SK-N-SH (cell line): Measurements from ENCODE around the gene RPS6KC1. TPM values are rescaled to one million over a fixed set of nuclear protein-coding genes. Genes with fewer than 3 reads are reported as not detected.

Experiments used
- CTCF ChIA-PET: fragments of 300-600, 350-600 bp; formaldehyde crosslinking; extraction: SDS; loops from one replicate; lab custom pipeline; 2021; lab: Yijun Ruan, JAX
- POLR2A ChIA-PET: fragments of 350-600 bp; sonication (Branson Sonifier 250); formaldehyde crosslinking; extraction: SDS; loops from one replicate; lab custom pipeline; 2020; ENCODE audit warnings: antibody characterized with exemption, inconsistent platforms; lab: Yijun Ruan, JAX
- DNase-seq: peaks from one replicate; pipeline ENCODE4 v3.0.0; 2012
- H2AFZ ChIP-seq: fragments of 200-600 bp; sonication (generic); 2 replicates; pipeline ENCODE4 v1.8.1; 2016; ENCODE audit warnings: antibody characterized with exemption, mild to moderate bottlenecking, low read depth
- H3F3A ChIP-seq: fragments of 200-600 bp; sonication (generic); replicated peaks from 2 replicates; pipeline ENCODE3; 2016; ENCODE audit warnings: antibody characterized with exemption, mild to moderate bottlenecking; ENCODE audit not compliant: insufficient read depth
- H3K27ac ChIP-seq, 2 experiments: fragments of 200-500 bp in 1 of 2; fragments of 200-600 bp in 1 of 2; sonication (Bioruptor generic) in 1 of 2; sonication (generic), shearing (Covaris generic) in 1 of 2; 2 replicates each; pipeline versions ENCODE4 v1.5.1 to v1.6.1; 2014 to 2016; ENCODE audit warnings: low read depth in 2 of 2, inconsistent platforms in 1 of 2, low read length in 1 of 2, mild to moderate bottlenecking in 1 of 2, mixed read lengths in 1 of 2
- H3K27me3 ChIP-seq: fragments of 200-600 bp; sonication (generic), shearing (Covaris generic); 2 replicates; pipeline ENCODE4 v1.6.1; 2016; ENCODE audit warnings: mixed run types; ENCODE audit not compliant: insufficient read depth
- H3K36me3 ChIP-seq, 2 experiments: fragments of 200-500 bp in 1 of 2; fragments of 200-600 bp in 1 of 2; sonication (Bioruptor generic) in 1 of 2; sonication (generic) in 1 of 2; replicated peaks in 1 of 2; 2 replicates each; pipeline versions ENCODE3 to v1.5.1; 2014 to 2016; ENCODE audit warnings: low read length in 1 of 2, mild to moderate bottlenecking in 1 of 2; ENCODE audit not compliant: insufficient read depth in 2 of 2, control insufficient read depth in 1 of 2
- H3K4me1 ChIP-seq, 2 experiments: fragments of 200-500 bp in 1 of 2; fragments of 200-600 bp in 1 of 2; sonication (Bioruptor generic) in 1 of 2; sonication (generic), shearing (Covaris generic) in 1 of 2; 2 replicates each; pipeline versions ENCODE4 v1.5.1 to v1.6.1; 2014 to 2016; ENCODE audit warnings: low read depth in 1 of 2, low read length in 1 of 2, mixed run types in 1 of 2; ENCODE audit not compliant: insufficient read depth in 2 of 2, control insufficient read depth in 1 of 2
- H3K4me2 ChIP-seq: fragments of 200-600 bp; sonication (generic), shearing (Covaris generic); 2 replicates; pipeline ENCODE4 v1.6.1; 2017; ENCODE audit warnings: mixed run types
- H3K4me3 ChIP-seq, 2 experiments: fragments of 200-500 bp in 1 of 2; fragments of 200-600 bp in 1 of 2; sonication (Bioruptor generic) in 1 of 2; sonication (generic), shearing (Covaris generic) in 1 of 2; 2 replicates each; pipeline versions ENCODE4 v1.5.1 to v1.8.1; 2014 to 2016; ENCODE audit warnings: low read depth in 2 of 2, inconsistent platforms in 1 of 2, low read length in 1 of 2, mild to moderate bottlenecking in 1 of 2, mixed read lengths in 1 of 2, moderate library complexity in 1 of 2
- H3K79me2 ChIP-seq: fragments of 200-600 bp; sonication (generic); 2 replicates; pipeline ENCODE4 v1.8.1; 2017; ENCODE audit warnings: mild to moderate bottlenecking; ENCODE audit not compliant: insufficient read depth
- H3K9ac ChIP-seq: fragments of 200-600 bp; sonication (generic); 2 replicates; pipeline ENCODE4 v1.6.1; 2017; ENCODE audit warnings: mixed run types
- H3K9me2 ChIP-seq: fragments of 200-600 bp; sonication (generic); 2 replicates; pipeline ENCODE4 v1.6.1; 2017; ENCODE audit warnings: mixed run types
- H3K9me3 ChIP-seq: fragments of 200-600 bp; sonication (generic); 2 replicates; pipeline ENCODE4 v1.6.1; 2017; ENCODE audit warnings: mixed run types, mild to moderate bottlenecking, moderate library complexity
- H4K20me1 ChIP-seq: fragments of 200-600 bp; sonication (generic); 2 replicates; pipeline ENCODE4 v1.6.1; 2017; ENCODE audit warnings: mild to moderate bottlenecking, mixed run types; ENCODE audit not compliant: insufficient read depth
- CHD2 ChIP-seq: fragments of 150-350 bp; IDR thresholded peaks from 2 replicates; pipeline ENCODE4 v1.6.1; 2018; ENCODE audit warnings: low read length; ENCODE audit not compliant: partially characterized antibody
- CTCF ChIP-seq: fragments of 200-600 bp; sonication (generic); IDR thresholded peaks from 2 replicates; pipeline ENCODE4 v1.6.1; 2017; ENCODE audit warnings: antibody characterized with exemption, mild to moderate bottlenecking, moderate library complexity
- FOXJ3 ChIP-seq: sonication (generic); formaldehyde crosslinking; IDR thresholded peaks from 2 replicates; pipeline ENCODE4 v1.5.1; 2020; ENCODE audit warnings: mild to moderate bottlenecking, missing genetic modification reagents
- GATA2 ChIP-seq: sonication (generic); formaldehyde crosslinking; IDR thresholded peaks from 2 replicates; pipeline ENCODE4 v1.5.0; 2020; ENCODE audit warnings: mild to moderate bottlenecking, missing genetic modification reagents
- MXI1 ChIP-seq: IDR thresholded peaks from 2 replicates; pipeline ENCODE4 v1.6.1; 2012; ENCODE audit warnings: mild to moderate bottlenecking, low read depth, low read length, improper control_type of control experiment
- NRF1 ChIP-seq: IDR thresholded peaks from 2 replicates; pipeline ENCODE4 v1.6.1; 2012; ENCODE audit warnings: low read depth, mild to moderate bottlenecking, low read length
- REST ChIP-seq: IDR thresholded peaks from 2 replicates; pipeline ENCODE4 v1.6.1; 2012; ENCODE audit warnings: mild to moderate bottlenecking, low read depth, low read length, moderate library complexity
- RFX5 ChIP-seq: IDR thresholded peaks from 2 replicates; pipeline ENCODE4 v1.6.1; 2012; ENCODE audit warnings: mild to moderate bottlenecking, improper control_type of control experiment, low read length
- RXRA ChIP-seq: IDR thresholded peaks from 2 replicates; pipeline ENCODE4 v1.4.0; 2012; ENCODE audit warnings: low read depth, mild to moderate bottlenecking, borderline replicate concordance
- SIN3A ChIP-seq: IDR thresholded peaks from 2 replicates; pipeline ENCODE4 v1.6.1; 2012; ENCODE audit warnings: low read depth, mild to moderate bottlenecking, low read length, moderate library complexity, borderline replicate concordance
- SMC3 ChIP-seq: IDR thresholded peaks from 2 replicates; pipeline ENCODE4 v1.6.1; 2012; ENCODE audit warnings: low read depth, low read length, improper control_type of control experiment
- TCF12 ChIP-seq: IDR thresholded peaks from 2 replicates; pipeline ENCODE4 v1.4.0; 2012
- USF2 ChIP-seq: fragments of 150-350 bp; IDR thresholded peaks from 2 replicates; pipeline ENCODE4 v1.6.1; 2017; ENCODE audit warnings: antibody characterized with exemption, low read length, low read depth, borderline replicate concordance
- YY1 ChIP-seq: IDR thresholded peaks from 2 replicates; pipeline ENCODE4 v1.4.0; 2012; ENCODE audit warnings: low read depth, mild to moderate bottlenecking
- ZBTB33 ChIP-seq: IDR thresholded peaks from 2 replicates; pipeline ENCODE4 v1.4.0; 2012; ENCODE audit warnings: low read depth, borderline replicate concordance
- WGBS: methylation state at CpG from one replicate; pipeline ENCODE4 v1.1.6; 2017; ENCODE audit warnings: low lambda C conversion rate; 5-methylcytosine and 5-hydroxymethylcytosine counted together
- polyA plus RNA-seq, 3 experiments: library from polyadenylated mRNA; depleted of rRNA; stranded (reverse); fragments of >200 nt; gene quantifications; 2 replicates each; pipeline ENCODE4 v1.2.3, GENCODE V29; 2012

Gene RPS6KC1
- polyA plus RNA-seq, 1 of the 3 experiments (the other 2 are of a cell fraction), result 7.8 TPM

GRCh38 chr1:213273546-213273945 is 222.5 kb downstream of the RPS6KC1 start:
- Histone ChIP-seq H3K27ac (no peak overlapping the region), H4K20me1 (no peaks in the 10 kb centered on the region), H3K79me2 (no peaks in the 10 kb centered on the region), H3K36me3 (peaks cover 16 to 45% of the 10 kb centered on the region in 2 experiments), H3K4me3 (no peak overlapping the region), H3F3A (no peaks in the 10 kb centered on the region), H3K4me1 (no peaks in the 10 kb centered on the region), H3K9ac (no peak overlapping the region), H3K9me2 (no peaks in the 10 kb centered on the region), H3K27me3 (no peaks in the 10 kb centered on the region), H3K9me3 (no peaks in the 10 kb centered on the region), H3K4me2 (no peak overlapping the region), H2AFZ (no peak overlapping the region)
- POLR2A ChIA-PET, result no interaction called here
- CTCF ChIA-PET, result no interaction called here
- WGBS, result 80% methylated on average over 2 of the region's 2 CpGs
- no peak for DNase-seq
- no peak for TF ChIP-seq GATA2 (CRISPR knock-in tag)
- no peak for TF ChIP-seq MXI1
- no peak for TF ChIP-seq FOXJ3 (CRISPR knock-in tag)
- TF ChIP-seq ZBTB33, result no peak
- no peak for TF ChIP-seq CHD2
- TF ChIP-seq REST, result no peak
- TF ChIP-seq TCF12, result no peak
- TF ChIP-seq SMC3, result no peak
- no peak for TF ChIP-seq RXRA

- Histone ChIP-seq H3K4me1 (no peaks in the 10 kb centered on the region), H3K27ac (no peak overlapping the region; a peak in 1 of 4 replicates), H3F3A (no peaks in the 10 kb centered on the region), H3K4me3 (no peak overlapping the region), H3K36me3 (peaks cover 16 to 45% of the 10 kb centered on the region in 2 experiments), H3K27me3 (no peaks in the 10 kb centered on the region), H3K9me2 (no peaks in the 10 kb centered on the region), H3K4me2 (no peak overlapping the region), H3K9me3 (no peaks in the 10 kb centered on the region), H3K79me2 (no peaks in the 10 kb centered on the region), H2AFZ (no peak overlapping the region), H4K20me1 (no peaks in the 10 kb centered on the region), H3K9ac (no peak overlapping the region)
- ChIA-PET POLR2A (no interaction called here), CTCF (interaction anchor here (0.8 kb wide), 1 partner anchor 12 kb away, joined by 3 read pairs; no protein-coding TSS in a partner anchor)
- TF ChIP-seq RFX5, result no peak
- TF ChIP-seq USF2, result no peak
- no peak for TF ChIP-seq MXI1
- TF ChIP-seq NRF1, result no peak
- TF ChIP-seq CTCF, result no peak
- no peak for TF ChIP-seq TCF12
- TF ChIP-seq SIN3A, result no peak
- TF ChIP-seq YY1, result no peak
- TF ChIP-seq REST, result no peak
- DNase-seq, result no peak
These were observed 223.1 kb downstream of the RPS6KC1 start for GRCh38 chr1:213274140-213274539.
